Fibroblast of skin of back (primary cell): ENCODE results near the gene ELOVL5.
"Not testable (repeated sequence)": the region's sequence is repeated elsewhere in the genome, so short reads cannot be mapped to it uniquely, and the experiment has no call there.

ENCODE experiments used
- DNase-seq: peaks from one replicate; pipeline ENCODE4 v3.0.0-alpha.2; 2013

Gene ELOVL5

GRCh38 chr6:53327017-53327395 is 21.7 kb downstream of the ELOVL5 start:
- DNase-seq: peak; percentile 48

GRCh38 chr6:53326372-53327016 is 22.3 kb downstream of the ELOVL5 start:
- peak; percentile 97 for DNase-seq

GRCh38 chr6:53325785-53326184 is 23.0 kb downstream of the ELOVL5 start:
- DNase-seq: no peak

- DNase-seq: no peak
Observed at GRCh38 chr6:53322188-53323029, 26.3 kb downstream of the ELOVL5 start.

GRCh38 chr6:53321701-53322100 is 27.0 kb downstream of the ELOVL5 start:
- no peak for DNase-seq

- no peak for DNase-seq
Observed at GRCh38 chr6:53320964-53321363, 27.8 kb downstream of the ELOVL5 start.

DNA sequence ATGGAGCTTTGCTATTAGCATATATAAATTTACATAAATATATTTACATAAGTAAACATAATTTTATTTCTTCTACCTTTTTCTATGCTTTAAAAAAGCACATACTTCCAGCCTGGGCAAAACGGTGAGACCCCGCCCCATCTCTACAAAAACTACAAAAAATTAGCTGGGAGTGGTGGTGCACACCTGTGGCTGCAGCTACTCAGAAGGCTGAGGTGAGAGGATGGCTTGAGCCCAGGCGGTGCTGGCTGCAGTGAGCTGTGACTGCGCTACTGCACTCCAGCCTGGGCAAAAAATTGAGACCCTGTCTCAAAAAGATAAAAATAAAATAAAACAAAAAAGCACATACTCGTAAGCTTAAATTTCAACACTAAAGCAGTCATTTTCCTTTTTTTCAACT is 30.3 kb downstream of the ELOVL5 start:
- DNase-seq: no peak

DNA sequence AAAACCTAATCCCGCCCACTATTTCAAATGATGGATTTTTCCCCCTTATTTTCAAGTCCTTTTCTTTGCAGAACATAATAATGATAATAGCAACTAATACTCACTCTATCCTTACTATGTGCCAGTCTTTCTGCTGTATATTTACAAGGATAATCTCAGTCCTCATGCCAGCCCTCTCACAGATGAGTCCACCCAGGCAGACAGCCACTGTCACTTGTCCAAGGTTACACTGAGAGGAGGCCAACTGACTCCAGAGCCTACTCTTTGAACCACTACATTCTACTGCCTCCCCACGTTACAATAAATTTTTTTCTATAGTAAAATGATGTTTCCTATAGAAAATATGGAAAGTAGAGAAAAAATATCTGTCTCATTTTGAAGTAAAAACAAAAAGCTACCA is 30.9 kb downstream of the ELOVL5 start:
- DNase-seq: no peak

DNA sequence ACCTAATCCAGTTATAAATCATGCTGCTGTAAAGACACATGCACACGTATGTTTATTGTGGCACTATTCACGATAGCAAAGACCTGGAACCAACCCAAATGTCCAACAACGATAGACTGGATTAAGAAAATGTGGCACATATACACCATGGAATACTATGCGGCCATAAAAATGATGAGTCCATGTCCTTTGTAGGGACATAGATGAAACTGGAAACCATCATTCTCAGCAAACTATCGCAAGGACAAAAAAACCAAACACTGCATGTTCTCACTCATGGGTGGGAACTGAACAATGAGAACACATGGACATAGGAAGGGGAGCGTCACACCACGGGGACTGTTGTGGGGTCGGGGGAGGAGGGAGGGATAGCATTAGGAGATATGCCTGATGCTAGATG is 31.5 kb downstream of the ELOVL5 start:
- not testable (repeated sequence) for DNase-seq

GRCh38 chr6:53316142-53316541 is 32.6 kb downstream of the ELOVL5 start:
- DNase-seq: no peak

DNA sequence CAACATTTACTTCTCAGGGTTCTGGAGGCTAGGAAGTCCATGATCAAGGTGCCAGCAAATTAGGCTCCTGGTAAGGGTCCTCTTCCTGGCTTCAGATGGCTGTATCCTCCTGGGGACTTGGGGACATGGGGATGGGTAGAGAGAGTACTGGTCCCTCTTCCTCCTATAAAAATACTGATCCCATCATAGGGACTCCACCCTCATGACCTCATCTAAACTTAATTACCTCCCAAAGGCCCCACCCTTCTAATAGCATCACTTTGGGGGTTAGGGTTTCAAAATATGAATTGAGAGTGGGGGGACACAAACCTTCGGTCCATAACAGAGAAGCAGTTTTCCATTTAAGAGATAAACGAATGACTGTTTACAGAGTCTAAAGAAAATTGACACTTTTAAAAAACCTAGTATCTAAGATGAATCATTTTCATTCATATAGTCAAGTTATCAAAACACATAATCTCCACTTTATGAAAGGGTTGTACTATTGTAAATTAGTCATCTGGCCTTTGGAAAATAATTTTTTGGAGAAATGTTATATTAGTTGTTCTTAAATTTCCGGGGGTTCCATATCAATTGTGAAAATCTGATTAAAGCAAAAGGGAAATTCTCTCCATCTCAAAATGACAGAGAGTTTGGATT is 33.5 kb downstream of the ELOVL5 start:
- no peak for DNase-seq

DNA sequence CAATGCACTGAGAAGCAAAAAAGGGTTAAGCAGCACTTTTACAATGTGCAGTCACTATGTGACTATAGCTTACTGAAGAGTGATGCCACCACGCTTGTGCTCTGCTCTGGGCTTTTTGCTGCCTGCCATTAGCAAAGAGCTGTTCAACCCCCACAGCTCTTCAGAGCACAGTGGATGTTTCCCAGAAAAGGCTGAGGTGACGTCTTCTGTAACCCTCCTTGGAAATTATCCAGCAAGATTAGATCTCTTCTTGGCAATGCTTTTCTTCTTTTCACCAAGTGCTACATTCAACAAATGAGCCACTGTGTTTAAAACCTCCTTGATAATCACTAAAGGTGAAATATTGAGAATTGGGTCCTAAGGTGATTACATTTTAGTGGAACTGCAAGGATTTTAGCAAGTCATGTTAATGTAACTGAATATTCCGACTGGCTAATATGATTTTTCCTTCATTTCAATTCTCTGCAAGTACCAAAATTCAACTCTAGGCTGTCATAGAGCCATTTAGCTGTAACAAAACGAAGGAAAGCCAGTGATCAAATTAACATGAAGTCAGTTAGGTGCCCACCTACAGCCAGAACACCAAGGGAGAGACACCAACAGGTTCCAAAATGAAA is 34.9 kb downstream of the ELOVL5 start:
- DNase-seq: peak; percentile 25

DNA sequence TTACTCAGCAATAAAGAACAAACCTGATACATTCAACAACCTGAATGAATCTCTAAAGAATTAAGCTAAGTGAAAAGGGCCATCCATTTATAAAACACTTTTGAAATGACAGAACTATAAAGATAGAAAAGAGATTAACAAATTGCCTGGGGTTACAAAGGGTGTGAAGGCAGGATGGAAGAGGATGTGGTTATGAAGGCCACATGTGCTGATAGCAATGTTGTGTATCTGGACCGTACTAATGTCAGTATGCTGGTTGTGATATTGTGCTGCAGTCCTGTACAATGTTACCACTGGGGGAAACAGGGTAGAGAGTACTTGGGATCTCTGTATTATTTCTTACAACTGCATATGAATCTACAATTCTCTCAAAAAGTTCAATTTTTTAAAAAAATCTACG is 36.4 kb downstream of the ELOVL5 start:
- DNase-seq: no peak

- peak; percentile 42 for DNase-seq
Observed at GRCh38 chr6:53311586-53311935, 37.2 kb downstream of the ELOVL5 start.

- no peak for DNase-seq
Observed at GRCh38 chr6:53310771-53311585, 37.8 kb downstream of the ELOVL5 start.

DNA sequence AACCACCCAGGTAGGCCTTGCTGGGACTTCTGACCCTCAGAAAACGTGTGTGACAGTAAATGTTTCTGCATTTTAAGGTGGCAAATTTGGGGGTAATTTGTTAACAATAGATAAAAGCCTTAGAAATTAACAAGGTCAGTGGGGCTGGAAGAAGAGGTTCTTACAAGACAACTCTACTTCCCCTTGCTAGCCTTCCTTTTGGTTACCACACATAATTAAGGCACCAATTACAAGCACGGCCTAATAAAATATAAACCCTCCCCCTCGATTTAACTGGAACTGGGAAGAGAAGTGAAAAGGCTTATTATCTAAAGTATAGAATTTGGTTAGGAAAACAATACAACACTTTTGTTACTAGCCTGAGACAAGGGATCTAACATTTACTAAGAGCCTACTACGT is 38.8 kb downstream of the ELOVL5 start:
- no peak for DNase-seq

DNA sequence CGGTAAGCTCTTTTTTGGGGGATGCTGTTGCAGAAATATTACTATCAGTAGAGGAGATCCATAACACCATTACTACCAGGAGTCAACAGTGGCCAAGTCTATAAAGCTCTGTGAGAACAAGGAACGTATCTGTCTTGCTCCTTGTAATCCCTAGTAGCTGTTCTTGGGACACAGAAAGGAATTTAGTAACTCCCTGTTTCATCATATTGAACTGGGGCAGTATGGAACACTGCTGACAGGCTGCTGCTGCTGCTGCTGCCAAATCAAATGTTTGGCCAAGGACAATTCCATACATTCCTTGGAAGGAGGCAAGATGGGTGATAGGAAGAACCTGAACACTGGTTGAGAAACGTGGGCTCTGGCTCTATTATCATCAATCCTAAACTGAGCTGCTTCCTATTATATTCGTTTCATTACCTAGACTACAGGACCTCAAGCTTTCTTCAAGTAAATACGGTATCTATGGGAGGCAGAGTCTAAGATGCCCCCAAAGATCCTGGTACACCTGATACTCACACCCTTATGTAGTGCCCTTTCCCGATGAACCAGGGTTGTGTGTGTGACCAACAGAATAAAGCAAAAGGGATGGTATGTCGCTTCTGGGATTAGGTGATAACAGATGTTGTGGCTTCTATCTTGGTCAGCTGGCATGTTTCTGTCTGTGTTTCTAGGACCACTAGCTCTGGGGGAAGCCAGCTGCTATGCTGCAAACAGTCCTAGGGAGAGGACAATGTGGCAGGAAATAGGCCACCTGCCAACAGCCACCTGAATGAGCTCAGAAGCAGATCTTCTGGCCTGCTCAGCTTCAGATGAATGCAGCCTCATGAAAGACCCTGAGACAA is 39.5 kb downstream of the ELOVL5 start:
- peak; percentile 79 for DNase-seq

DNA sequence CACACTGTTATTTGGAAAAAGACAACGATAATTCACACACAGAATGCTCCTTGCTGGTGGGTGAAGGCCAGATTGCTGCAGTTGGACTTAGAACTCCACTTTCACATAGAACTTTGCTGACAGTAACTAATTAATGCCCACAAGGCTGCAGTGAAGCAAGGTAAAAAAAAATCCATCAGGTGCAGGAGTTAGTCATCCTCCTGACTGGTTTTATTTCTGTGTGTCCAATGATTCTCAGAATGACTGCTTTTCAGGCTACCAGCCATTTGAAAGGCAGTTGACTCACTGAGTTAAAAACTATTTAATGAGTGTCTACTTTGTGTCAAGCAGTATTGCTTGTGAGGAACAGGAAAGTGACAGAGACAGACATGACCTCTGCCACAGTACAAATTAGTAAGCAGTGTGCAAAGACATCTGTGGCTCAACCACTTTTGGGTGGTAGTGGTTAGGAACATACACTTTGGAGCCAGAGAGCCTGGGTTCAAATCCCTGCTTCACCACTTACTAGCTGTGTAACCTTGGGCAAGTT is 41.9 kb downstream of the ELOVL5 start:
- no peak for DNase-seq

DNA sequence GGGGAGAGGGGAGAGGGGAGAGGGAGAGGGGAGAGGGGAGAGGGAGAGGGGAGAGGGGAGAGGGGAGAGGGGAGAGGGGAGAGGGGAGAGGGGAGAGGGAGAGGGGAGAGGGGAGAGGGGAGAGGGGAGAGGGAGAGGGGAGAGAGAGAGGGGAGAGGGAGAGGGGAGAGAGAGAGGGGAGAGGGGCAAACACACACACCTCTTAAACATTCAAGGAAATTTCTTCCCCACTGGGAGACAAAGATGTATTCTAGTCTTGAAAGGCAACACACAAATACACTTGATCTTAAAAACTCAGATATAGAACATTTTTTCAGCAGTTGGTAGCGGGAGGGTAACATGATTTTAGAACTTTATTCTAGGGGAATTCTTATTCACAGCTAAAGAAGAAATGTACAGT is 42.5 kb downstream of the ELOVL5 start:
- DNase-seq: not testable (repeated sequence)

GRCh38 chr6:53305506-53306005 is 43.2 kb downstream of the ELOVL5 start:
- not testable (repeated sequence) for DNase-seq

GRCh38 chr6:53304953-53305352 is 43.8 kb downstream of the ELOVL5 start:
- DNase-seq: not testable (repeated sequence)
